HG03103 (cell line): ENCODE results near the gene AMBRA1.
"Not testable (repeated sequence)": the region's sequence is repeated elsewhere in the genome, so short reads cannot be mapped to it uniquely, and the experiment has no call there.

Experiments used
- ATAC-seq: cut with Tn5 transposase; IDR thresholded peaks from one replicate; pipeline ENCODE4 v1.9.1; 2021; ENCODE audit warnings: low read depth; ENCODE audit not compliant: unreplicated experiment

AMBRA1 gene

DNA sequence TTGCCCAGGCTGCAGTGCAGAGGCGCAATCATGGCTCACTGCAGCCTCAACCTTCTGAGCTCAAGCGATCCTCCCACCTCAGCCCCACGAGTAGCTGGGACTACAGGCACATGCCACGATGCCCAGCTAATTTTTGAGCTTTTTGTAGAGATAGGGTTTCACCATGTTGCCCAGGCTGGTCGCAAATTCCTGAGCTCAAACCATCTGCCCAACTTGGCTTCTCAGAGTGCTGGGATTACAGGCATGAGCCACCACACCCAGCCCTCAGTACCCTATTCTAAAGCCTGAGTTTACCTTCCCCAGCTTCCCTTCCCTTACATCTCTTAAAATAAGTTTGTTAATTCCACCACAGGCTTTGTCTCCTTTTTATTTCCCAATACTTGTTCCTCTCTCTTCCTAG, 59.1 kb downstream of the AMBRA1 start:
- ATAC-seq: no peak

DNA sequence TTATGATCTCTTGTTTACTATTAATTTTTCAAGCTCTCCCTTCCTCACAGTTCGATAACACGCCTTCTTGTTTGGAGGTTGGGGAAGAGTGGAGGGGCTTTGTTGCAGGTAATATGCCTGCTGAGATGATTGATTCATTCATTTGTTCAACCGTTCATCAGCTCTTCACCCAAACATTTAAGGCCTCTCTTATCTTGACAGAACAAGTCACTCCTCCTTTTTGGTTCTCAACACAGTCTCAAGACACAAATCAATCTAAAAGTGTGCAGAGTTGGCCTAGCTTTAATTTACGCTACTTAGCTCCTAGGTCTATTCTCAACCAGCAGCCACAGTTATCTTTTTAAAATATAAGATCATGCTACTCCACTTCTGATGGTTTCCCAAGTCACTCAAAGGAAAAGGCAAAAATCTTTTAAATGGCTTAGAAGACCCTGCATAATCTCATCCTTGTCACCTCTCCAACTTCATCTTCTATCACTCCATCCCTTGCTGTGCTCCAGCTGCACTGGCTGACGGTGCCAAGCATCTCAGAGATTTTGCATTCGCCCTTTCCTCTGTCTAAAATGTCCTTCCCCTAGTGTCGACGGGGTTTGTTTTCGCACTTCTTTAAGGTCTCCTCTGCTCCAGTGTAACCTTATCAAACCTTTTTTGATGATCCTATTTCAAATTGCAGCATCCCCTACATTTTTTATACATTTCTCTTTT, 60.3 kb downstream of the AMBRA1 start:
- no peak for ATAC-seq

DNA sequence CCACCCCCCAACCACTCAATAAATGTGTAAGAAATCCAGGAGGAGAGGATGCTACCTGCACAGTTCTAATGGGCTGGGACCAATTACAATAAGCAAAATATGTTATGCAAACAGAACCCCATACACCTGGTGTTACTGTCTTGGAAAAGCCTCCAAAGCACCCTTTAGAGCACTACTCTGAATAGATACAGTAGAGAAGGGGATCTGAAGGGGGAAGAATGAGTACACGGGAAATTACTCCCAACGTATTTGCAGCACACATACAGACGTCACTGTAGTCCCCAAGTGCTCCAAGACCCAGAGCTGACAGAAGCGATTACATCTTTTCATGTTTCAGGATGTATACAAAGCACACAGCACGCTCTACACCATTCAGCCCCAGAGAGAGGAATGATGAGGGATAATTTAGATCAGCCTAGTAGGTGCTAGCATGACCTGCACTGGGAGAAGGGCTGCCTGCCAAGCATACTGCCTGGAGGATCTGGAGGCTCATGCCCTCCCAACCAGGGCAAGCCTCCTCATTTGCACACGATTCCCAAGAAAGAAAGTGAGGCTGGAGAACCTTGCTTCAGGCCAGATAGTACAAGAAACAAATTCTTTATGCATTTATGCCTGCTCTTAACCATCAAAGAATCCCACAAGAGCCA, 63.8 kb downstream of the AMBRA1 start:
- no peak for ATAC-seq

DNA sequence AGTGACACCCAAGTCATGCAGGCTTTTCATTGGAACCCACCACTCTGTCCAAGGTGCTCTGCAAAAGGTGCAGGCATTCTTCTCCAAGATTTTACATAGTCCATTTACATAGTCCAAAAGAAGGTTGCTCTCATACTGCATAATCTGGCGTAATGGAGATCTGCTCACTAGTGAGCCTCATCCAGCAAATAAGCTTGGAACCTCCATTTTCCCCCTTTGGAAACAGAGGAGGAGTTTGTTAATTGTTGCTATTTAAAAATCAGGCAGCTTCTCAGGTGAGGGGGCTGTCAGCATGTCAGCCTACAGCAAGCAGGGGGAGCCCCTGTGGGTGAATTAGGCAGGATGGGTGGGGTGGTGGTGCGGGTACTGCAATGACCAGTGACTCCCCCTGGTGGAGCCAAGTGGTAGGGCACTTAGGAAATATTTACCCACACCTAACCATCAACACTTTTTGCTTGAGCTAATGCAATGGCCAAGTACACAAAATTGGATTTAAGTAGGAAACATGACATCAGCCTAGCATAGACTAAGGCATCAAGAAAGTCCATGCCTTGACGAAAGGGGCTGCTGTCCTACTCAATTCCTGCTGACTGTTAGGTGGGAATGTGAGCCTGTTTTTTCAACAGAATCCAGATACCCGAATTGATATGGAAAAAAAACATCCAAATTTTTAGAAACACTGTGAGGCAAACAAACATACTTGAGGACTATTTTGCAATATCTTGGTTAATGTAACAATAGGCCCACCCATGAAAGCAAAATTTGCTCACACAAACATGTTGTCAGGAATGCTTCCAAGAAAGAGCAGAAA, 64.5 kb downstream of the AMBRA1 start:
- no peak for ATAC-seq

DNA sequence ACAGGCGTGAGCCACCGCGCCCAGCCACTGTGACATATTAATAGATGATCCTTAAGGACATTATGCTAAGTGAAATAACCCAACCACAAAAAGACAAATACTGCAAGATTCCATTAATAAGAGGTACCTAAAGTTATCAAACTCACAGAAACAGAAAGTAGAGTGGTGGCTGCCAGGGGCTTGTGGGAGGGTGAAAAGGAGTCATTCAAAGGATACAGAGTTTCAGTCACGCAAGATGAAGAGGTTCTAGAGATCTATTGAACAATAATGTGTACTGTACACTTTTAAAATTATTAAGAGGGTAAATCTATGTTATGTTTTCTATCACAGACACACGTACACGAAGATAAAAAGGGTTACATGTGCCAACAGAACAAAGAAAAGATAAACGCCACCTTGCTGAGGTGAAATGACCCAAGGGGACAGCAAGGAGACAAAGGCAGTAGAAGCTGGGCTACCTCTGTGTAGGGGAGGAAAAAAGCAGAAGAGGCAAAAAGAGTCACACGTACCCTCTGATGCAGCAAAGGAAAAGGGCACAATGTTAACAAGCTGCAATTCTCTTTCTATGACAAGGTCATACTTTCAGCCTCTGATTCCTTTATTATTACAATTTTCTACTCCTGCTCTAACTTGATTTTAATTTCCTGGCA, 65.3 kb downstream of the AMBRA1 start:
- no peak for ATAC-seq

DNA sequence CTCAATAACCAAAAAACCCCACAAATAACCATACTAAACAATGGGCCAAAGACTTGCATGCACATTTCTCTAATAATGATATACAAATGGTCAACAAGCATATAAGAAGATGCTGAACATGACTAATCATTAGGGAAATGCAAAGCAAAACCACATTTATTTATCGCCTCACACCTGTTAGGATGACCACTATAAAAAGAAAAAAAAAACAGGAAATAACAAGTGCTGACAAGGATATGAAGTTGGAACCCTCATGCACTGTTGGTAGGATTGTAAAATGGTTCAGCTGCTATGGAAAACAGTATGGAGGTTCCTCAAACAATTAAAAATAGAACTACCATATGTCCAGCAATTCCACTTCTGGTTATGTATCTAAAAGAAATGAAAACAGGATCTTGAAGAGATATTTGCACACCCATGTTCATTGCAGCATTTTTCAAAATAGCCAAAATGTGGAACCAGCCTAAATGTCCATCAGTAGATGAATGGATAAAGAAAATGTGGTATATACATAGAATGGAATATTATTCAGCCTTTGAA, 66.2 kb downstream of the AMBRA1 start:
- no peak for ATAC-seq

DNA sequence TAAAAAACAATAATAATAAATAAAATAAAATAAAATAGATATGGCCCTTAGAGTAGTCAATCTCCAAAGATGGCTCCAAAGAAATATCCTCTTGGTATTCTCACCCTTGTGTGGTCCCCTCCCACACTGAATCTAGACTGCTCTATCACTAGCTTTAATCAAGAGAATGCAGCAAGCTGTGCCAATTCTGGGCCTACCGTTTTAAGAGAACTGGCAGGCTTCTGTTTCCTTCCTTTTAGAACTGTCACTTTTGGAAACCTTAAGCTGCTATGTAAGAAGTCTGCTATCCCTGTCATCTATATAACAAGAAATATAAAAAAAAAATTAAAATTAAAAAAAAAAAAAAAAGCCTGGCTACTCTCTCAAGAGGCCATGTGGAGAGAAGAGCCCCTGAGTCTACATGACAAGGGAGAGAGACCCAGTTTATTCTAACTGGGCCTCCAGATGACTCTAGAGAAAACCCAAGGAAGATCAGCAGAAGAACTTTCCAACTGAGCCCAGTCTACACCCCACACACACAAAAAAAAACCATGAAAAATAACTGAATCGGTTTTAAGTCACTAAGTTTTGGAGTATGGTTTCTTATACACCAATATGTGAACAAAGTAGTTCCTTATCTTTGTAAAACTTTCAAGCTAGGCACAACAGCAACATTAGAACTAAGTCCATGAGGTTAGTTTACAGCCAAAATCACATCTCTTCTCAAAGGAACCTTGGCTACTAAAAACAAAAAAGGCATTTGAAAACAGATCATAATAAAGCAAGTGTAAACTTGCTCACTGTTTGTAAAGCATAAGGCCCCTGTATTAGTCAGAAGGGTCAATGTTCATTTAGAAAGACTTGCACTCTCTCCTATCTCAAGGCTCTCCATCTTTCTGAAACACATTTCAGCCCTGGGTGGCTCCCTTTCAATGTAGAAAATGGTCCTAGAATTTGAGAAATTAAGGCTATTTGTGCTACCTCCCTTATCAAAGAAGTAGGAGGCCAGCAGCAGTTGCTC, 67.3 kb downstream of the AMBRA1 start:
- no peak for ATAC-seq

DNA sequence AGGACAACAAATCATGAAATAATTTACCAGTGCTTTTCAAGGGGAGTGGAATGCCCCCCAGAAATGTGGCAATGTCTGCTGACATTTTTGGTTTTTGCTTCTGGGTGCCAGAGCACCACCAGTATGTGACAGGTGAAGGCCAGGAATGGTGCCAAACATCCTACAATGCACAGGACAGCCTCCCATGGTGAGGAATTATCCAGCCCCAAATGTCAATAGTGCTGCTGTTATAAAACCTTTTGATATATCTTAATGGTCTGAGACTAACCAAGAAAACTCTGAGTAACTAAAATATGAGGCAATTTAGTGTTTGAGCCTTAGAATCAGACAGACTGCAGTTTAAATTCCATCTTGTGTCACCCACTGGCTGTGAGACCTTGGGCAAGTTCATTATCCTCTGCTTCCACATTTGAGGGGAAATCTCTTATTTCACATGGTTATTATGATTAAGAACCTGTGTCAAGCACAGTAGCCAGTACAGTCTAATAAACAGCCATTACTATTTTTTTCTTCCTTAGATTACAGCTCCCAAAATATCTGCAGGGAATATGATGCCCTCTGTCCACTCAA, 69.5 kb downstream of the AMBRA1 start:
- no peak for ATAC-seq

DNA sequence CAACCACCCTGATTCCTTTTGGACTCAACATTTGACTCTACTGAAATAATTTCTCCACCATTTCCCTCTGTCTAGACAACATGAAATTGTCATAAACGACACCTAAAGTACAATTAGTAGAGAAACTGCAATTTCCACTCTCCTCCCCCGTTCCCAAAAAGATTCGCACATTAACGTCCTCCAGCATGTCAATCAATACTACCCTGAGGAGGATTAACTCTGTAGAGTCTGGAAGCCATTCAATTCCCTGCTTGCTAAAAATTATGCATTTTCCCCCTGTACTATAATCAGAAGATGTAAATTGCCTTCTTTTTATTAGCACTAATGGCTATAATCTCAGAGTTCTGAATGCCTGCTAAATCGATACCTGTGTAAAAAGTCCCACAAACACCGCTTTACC, 70.5 kb downstream of the AMBRA1 start:
- ATAC-seq: no peak

DNA sequence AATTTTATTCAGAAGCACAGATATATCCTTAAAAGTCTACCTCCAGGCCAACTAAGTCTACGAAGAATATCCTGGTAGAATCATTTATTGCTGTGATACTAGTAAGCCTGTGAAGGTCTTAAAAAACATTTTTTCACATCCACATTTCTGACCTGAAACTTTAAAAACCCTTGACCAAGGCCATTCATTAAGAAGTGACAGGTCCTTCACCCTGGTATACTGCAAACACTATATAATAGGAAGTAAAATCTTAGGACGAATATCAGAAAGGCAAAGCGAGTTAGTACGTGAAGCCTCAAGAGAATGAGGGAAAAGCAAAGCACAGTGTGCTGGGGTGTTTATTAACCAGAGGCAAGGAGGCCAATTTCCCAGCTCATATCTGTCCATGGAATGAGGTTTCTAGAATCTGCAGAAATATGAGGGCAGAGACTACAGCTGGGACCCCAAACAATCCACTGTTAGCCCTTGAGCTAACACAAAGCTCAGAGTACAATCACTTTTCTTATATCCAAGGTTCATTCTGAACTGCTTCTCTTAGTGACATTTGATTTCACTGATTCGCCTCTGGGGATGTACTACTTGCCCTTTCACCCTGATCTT, 71.0 kb downstream of the AMBRA1 start:
- ATAC-seq: no peak

DNA sequence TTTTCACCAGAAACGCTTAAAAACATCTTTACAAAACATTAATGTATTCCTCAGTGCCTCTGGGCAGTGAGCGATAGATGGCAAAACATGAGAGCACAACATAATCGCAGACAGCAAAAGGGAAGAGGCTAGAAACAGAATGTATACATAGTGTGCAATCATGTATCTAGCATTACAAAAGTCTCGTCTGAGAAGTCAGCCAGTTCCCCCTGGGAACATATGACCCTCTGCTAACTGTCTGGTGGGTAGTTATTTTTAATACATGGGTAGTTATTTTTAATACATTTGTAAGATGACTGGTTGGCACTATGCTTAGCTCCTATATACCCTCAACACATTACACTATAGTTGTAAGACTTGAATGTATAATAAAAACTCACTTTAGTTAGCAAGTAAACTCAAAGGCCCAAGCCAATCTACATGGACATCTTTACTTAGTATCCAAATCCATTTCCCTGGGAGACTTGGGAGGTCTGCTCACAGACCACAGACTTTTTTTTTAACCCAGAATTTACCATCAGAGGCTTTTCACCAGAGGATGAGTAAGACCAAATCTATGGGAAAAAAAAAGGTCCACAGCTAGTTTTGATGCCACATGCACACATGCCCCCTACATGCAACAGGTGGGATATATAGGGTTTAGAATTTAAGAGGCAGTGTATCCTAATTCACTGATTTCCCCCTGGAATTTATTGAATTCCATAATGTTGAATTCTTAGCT, 71.7 kb downstream of the AMBRA1 start:
- no peak for ATAC-seq

DNA sequence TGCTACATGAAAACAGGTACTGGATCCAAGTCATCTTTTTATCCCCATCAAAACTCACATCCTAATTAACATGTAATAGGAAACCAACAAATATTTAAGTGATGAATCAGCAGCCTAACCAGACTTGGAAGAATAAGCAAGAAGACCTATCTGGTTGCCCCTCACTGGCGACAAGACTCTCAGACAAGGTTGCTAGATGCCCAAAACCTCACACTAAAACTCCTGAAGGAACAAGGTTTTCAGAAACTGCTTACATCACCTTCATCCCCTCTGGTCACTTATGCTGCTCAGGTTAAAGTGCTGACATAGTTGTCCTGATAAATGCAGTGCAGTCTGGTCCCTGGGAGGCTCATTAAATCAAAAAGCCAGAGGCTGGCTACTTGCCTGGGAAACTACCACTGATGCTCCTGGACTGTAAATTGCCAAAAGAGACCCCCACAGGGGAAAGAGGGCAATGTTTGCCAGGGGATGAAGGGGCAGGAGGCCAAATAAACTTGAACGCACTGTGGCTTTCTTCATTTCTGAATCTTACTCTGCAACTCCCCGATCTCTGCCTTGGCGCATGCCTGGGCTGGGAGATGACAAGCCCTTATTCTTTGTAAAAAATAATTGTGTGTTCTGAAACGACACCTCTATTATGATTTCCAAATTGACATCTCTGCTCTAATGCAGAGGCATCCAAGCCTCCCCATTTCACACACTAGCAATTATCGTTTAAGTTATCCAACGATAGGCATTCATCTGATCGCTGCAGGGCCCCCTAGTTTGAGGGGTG, 72.7 kb downstream of the AMBRA1 start:
- ATAC-seq: no peak

DNA sequence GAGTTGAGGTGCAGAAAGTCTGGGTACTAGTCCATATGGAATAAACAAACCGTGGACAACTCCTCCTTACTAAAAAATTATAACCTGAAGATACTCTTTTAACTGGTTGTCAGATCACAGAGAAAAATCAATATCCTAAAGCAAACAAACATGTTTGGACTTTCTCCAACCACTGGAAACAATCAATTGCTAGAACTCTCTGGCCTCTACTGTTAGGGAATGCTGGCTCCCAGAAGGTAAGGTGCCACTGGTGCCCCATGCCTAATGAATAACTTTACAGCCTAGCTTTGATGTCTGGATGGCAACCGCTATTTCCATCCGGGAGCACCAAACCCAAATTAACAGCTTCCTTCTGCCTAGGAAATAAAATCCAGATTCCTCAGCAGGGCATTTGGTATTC, 74.5 kb downstream of the AMBRA1 start:
- no peak for ATAC-seq

DNA sequence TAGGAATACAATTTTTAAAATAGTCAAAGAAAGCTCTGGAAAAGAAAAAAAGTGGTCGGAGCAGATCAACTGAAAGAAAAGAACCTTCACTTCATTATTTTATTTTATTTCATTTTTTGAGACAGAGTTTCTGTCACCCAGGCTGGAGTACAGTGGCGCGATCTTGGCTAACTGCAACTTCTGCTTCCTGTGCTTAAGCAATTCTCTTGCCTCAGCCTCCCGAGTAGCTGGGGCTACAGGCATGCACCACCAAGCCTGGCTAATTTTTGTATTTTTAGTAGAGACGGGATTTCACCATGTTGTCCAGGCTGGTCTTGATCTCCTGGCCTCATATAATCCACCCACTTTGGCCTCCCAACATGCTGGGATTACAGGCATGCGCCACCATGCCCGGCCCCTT, 74.9 kb downstream of the AMBRA1 start:
- not testable (repeated sequence) for ATAC-seq

DNA sequence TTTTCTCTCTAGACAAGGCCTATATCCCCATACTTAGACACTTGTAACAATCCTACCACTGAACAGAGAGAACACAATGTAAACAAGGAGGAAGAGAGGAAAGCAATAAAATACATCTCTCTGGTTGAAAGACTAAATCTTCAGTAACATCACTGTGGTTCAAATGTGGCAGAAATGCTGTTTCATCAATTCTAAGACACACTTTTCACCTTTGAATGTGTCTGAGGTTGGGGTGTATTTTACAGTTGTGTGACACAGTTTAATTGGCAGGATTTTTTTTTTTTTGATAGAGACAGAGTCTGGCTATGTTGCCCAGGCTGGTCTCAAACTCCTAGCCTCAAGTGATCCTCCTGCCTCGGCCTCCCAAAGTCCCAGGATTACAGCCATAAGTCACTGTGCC, 79.5 kb downstream of the AMBRA1 start:
- ATAC-seq: no peak

DNA sequence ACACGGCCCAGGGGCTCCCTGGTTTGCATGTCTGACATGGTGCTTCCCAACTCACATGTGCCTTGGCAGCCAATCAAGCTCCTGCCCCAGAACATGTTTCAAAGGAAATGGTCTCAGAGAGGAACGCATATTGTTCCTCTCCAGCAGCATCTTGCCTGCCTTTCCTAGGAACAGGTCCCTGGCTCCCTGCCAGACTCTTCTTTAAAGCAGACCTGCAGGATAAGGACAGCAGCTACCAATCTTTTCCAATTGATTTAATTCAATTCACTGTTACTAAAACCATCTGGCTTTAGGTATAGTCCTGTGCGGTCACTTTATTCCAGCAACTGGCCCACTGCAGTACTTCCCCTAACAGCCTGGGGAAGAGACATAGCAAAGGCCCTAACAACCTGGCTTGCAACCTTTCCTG, 79.9 kb downstream of the AMBRA1 start:
- no peak for ATAC-seq

DNA sequence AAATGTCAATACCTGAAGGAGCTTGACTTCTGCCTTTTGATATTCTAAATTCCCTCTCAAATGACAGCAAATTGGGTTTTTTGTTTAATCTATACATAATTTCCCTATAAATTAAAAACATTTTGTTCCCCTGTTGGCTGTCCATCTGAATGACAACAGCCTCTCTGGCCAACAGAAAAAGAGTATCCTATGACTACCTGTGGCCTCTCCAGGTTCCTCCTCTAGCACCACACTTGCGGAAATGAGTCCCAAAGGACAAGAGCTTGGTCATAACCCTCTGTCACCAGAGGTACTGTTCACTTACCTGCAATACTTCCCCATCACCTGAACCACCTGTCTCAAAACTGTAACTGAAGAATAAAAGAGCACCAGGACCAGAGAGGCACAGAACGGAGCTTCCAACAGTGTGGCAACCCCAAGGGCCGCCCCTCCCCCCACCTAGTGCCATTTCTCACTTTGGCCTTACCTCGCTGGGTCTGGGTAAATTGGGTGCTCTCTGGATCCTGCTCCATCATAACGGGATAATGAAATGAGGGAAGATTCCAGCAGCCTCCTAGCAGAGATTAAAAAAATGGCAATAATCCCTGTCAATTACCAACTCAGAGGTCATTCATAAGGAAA, 81.5 kb downstream of the AMBRA1 start:
- ATAC-seq: no peak
